Vagina (tissue), 2 donors: Measurements from ENCODE around the gene AP2M1. TPM values are rescaled to one million over a fixed set of nuclear protein-coding genes. Genes with fewer than 3 reads are reported as not detected.

Source experiments
- DNase-seq, 2 donors: peaks; one replicate each; pipeline ENCODE4 v3.0.0-alpha.2; 2017; ENCODE audit errors: extremely low spot score in 2 of 2
- H3K27ac ChIP-seq: fragments of 200-600 bp; sonication (generic); one replicate; pipeline ENCODE4 v1.5.1; 2019
- H3K27me3 ChIP-seq: fragments of 200-600 bp; sonication (generic); one replicate; pipeline ENCODE4 v1.5.1; 2019
- H3K36me3 ChIP-seq, 2 donors: fragments of 200-600 bp; sonication (generic); one replicate each; pipeline ENCODE4 v1.5.1; 2017 to 2019
- H3K4me1 ChIP-seq: fragments of 200-600 bp; sonication (generic); one replicate; pipeline ENCODE4 v1.5.1; 2019
- H3K4me3 ChIP-seq, 2 donors: fragments of 200-600 bp; sonication (generic); 1 replicate in 1 of 2; 2 replicates in 1 of 2; pipeline ENCODE4 v1.5.1; 2016 to 2019
- H3K9me3 ChIP-seq: fragments of 200-600 bp; sonication (generic); one replicate; pipeline ENCODE4 v1.5.1; 2019
- POLR2A ChIP-seq, 2 donors: fragments of 450-650 bp; IDR thresholded peaks; one replicate each; pipeline ENCODE4 v1.6.1; 2017; ENCODE audit warnings: antibody characterized with exemption in 2 of 2, mild to moderate bottlenecking in 2 of 2, moderate library complexity in 2 of 2
- POLR2AphosphoS5 ChIP-seq, 2 donors: sonication (generic); formaldehyde crosslinking; IDR thresholded peaks; one replicate each; pipeline ENCODE4 v1.9.0; 2017; ENCODE audit warnings: antibody characterized with exemption in 2 of 2, mild to moderate bottlenecking in 2 of 2, low read depth in 1 of 2; ENCODE audit not compliant: insufficient read depth in 1 of 2
- intact Hi-C: fragments of 100-400 bp; cut with DNase I; formaldehyde crosslinking; loops from one replicate; pipeline ENCODE4 v1.15.1; 2023
- total RNA-seq: library from RNA; depleted of rRNA; stranded (reverse); fragments of >200 nt; gene quantifications from one replicate; pipeline ENCODE4 v1.2.3, GENCODE V29; 2016
- TF ChIP-seq, protein P1 (sequence below), 3 experiments: fragments of 450-650 bp in 2 of 3; fragments of 200-600 bp in 1 of 3; sonication (generic) in 1 of 3; IDR thresholded peaks; one replicate each; pipeline ENCODE4 v1.5.1; 2017 to 2019; ENCODE audit warnings: antibody characterized with exemption in 3 of 3, mild to moderate bottlenecking in 2 of 3, moderate library complexity in 2 of 3

The AP2M1 gene
- total RNA-seq, 1 donor from 2014 or later = 223 TPM

DNA sequence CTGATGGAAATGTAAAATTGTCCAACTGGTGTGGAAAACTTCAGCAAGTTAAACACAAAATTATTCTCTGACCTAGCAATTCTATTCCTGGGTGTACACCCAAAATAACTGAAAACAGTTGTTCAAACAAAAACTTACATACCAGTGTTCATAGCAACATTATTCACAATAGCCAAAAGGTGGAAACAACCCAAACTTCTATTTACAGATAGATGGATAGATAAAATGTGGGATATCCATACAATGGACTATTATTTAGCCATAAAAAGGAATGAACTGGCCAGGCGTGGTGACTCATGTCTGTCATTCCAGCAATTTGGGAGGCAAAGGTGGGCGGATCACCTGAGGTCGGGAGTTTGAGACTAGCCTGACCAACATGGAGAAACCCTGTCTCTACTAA is 47.9 kb downstream of the AP2M1 start:
- H3K4me1 ChIP-seq = no peaks in the 10 kb centered on the region
- no peaks in the 10 kb centered on the region for H3K9me3 ChIP-seq
- no peak for DNase-seq
- no peak overlapping the region for H3K4me3 ChIP-seq
- intact Hi-C loops = no loop called here
- no peak overlapping the region for H3K27ac ChIP-seq
- no peaks in the 10 kb centered on the region for H3K36me3 ChIP-seq
- H3K27me3 ChIP-seq = no peaks in the 10 kb centered on the region
- TF ChIP-seq POLR2A (IDR thresholded peaks at IDR 0.05) = no peak
- TF ChIP-seq, protein P1, sequence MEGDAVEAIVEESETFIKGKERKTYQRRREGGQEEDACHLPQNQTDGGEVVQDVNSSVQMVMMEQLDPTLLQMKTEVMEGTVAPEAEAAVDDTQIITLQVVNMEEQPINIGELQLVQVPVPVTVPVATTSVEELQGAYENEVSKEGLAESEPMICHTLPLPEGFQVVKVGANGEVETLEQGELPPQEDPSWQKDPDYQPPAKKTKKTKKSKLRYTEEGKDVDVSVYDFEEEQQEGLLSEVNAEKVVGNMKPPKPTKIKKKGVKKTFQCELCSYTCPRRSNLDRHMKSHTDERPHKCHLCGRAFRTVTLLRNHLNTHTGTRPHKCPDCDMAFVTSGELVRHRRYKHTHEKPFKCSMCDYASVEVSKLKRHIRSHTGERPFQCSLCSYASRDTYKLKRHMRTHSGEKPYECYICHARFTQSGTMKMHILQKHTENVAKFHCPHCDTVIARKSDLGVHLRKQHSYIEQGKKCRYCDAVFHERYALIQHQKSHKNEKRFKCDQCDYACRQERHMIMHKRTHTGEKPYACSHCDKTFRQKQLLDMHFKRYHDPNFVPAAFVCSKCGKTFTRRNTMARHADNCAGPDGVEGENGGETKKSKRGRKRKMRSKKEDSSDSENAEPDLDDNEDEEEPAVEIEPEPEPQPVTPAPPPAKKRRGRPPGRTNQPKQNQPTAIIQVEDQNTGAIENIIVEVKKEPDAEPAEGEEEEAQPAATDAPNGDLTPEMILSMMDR (IDR thresholded peaks at IDR 0.05) = no peak
- no peak for TF ChIP-seq POLR2AphosphoS5 (IDR thresholded peaks at IDR 0.05; ENCODE audit: insufficient read depth in 1 of 2, low read depth in 1 of 2)

DNA sequence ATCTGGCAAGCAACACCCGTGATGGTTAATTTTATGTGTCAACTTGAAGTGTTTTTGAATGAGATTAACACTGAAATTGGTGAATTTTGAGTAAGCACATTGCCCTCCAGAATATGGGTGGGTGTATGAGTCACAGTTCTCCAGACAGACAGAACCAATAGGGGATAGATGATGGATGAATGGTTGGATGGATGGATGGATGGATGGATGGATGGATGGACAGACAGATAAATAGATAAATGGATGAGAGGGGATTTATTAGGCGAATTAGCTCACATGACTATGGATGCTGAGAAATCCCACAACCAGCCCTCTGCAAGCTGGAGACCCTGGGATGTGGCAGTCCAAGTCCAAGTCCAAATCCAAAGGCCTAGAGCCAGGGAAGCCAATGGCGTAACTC is 49.3 kb downstream of the AP2M1 start:
- Histone ChIP-seq H3K4me3 (no peak overlapping the region), H3K27ac (no peak overlapping the region), H3K36me3 (no peaks in the 10 kb centered on the region), H3K9me3 (no peaks in the 10 kb centered on the region), H3K4me1 (peaks cover 4% of the 10 kb centered on the region), H3K27me3 (peaks cover under 1% of the 10 kb centered on the region)
- TF ChIP-seq, protein P1 (IDR thresholded peaks at IDR 0.05) = no peak
- no peak for TF ChIP-seq POLR2AphosphoS5 (IDR thresholded peaks at IDR 0.05; ENCODE audit: insufficient read depth in 1 of 2, low read depth in 1 of 2)
- TF ChIP-seq POLR2A (IDR thresholded peaks at IDR 0.05) = no peak
- DNase-seq = no peak
- intact Hi-C loops = no loop called here

DNA sequence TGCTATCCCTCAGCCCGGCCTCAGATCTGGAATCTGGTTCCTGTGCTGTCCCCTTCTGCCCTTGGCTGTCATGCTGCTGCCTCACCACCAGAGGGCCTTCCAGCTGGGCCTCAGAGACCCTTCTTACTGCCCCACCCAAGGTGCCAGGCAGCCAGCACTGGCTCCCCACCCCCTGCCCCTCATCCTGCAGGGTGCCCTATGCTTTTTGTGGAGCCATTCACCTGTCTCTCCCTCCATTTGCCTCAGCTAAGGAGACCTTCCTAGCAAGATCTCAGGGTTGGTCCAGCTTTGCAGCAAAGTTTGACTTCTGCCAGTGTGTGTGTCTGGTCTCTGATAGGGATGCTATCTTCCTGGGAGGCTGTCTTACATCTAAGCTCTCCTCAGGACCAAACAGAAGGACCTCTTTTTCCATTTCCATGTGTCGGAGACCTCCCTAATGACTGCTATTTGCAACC is 52.9 kb downstream of the AP2M1 start:
- intact Hi-C loops = no loop called here
- no peak overlapping the region for H3K27ac ChIP-seq
- DNase-seq = no peak
- no peak for TF ChIP-seq POLR2AphosphoS5 (IDR thresholded peaks at IDR 0.05; ENCODE audit: insufficient read depth in 1 of 2, low read depth in 1 of 2)
- TF ChIP-seq, protein P1 (IDR thresholded peaks at IDR 0.05) = peak; percentile 20 to 40 (median 23)
- H3K4me3 ChIP-seq = no peak overlapping the region
- H3K4me1 ChIP-seq = peaks cover 19% of the 10 kb centered on the region
- H3K27me3 ChIP-seq = peaks cover 23% of the 10 kb centered on the region
- H3K36me3 ChIP-seq = no peaks in the 10 kb centered on the region
- H3K9me3 ChIP-seq = no peaks in the 10 kb centered on the region

DNA sequence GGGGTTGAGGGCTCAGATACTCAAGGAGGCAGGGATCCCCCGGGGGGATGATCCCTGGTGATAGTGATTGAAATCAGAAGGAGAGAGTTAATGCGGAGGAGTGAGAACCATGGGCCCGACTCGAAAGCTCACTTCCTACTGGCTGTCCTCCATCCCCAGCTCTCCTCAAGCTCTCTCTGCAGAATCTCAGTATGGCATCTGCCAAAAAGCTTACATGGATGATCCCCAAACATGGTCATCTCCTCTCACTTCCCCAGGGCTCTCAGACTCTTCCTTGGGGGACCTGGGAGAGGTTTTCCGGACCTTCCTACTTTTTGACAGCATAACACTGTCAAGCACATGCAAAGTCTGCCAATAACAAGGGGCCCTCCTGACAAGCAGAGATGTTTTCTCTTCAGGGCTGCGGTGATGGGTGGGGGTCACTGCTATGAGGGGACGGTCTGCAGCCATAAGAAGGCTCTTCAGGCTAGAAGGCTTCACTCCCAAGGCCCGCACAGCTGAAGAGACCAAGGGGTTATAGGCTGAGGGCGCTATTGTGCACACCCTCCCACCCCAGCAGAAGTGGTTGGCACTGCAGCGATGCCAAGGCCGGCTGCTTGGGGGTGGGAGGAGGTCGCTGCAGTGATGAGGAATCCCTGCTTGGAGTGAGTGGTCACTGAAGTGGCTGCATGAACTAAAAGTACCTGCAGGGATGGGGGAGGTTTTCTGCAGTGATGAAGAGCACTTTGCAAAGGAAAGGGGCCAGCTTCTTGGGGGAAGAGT is 53.9 kb downstream of the AP2M1 start:
- no peak for TF ChIP-seq POLR2AphosphoS5 (IDR thresholded peaks at IDR 0.05; ENCODE audit: insufficient read depth in 1 of 2, low read depth in 1 of 2)
- TF ChIP-seq, protein P1 (IDR thresholded peaks at IDR 0.05) = no peak
- no peak for TF ChIP-seq POLR2A (IDR thresholded peaks at IDR 0.05)
- Histone ChIP-seq H3K4me3 (peak overlapping the region; percentile 44 to 47), H3K27me3 (peaks cover 23% of the 10 kb centered on the region), H3K9me3 (no peaks in the 10 kb centered on the region), H3K27ac (no peak overlapping the region), H3K4me1 (peaks cover 19% of the 10 kb centered on the region), H3K36me3 (no peaks in the 10 kb centered on the region)
- intact Hi-C loops = no loop called here
- no peak for DNase-seq

DNA sequence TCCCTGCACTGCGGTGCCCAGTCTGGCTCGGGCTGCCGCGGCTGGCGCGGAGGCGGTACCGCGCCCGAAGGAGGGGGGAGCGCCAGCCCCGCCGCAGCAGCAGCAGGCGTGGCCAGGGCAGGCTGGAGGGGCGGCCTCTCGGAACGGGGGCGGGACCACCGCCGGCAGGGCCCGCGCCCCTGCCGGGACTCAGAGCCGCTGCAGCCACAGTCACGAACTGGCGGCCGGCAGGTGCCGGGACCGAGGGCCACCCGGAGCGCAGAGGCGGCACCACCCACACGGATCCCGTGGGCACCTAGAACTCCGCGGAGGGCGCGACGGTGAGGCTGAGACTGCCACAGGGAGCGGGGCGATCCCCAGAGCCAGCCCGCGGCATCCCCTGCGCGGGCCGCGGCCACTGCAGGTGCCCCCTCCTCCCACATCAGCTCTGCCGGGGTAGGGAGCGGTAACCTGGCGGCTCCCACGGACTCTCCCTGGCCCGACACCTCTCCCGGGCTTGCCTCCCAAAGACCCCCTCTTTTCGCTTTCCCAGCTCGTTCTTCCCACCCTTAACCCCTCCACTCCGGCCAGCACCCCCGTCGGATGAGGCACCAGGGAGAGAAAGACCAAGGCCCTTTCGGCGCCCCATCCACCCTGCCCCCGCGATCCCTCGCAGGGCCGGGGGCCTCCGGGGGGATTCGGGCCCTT is 54.9 kb downstream of the AP2M1 start, which contains the start of gene VWA5B2:
VWA5B2 (plus strand) TSS at position 192 of the 687 bp plus-strand sequence. CDS start 944 bp downstream, outside the sequence.
- DNase-seq = no peak
- TF ChIP-seq POLR2AphosphoS5 (IDR thresholded peaks at IDR 0.05; ENCODE audit: insufficient read depth in 1 of 2, low read depth in 1 of 2) (no peak), POLR2A (IDR thresholded peaks at IDR 0.05) (no peak)
- TF ChIP-seq, protein P1 (IDR thresholded peaks at IDR 0.05) = no peak
- intact Hi-C loops = no loop called here
- Histone ChIP-seq H3K36me3 (no peaks in the 10 kb centered on the region), H3K27me3 (peaks cover 23% of the 10 kb centered on the region), H3K9me3 (no peaks in the 10 kb centered on the region), H3K27ac (no peak within 1 kb of the TSS), H3K4me1 (peaks cover 19% of the 10 kb centered on the region), H3K4me3 (peak within 1 kb of the TSS; percentile 44 to 47)
